Left lung (tissue), 10 donors: ENCODE results near the gene MYT1. TPM values are rescaled to one million over a fixed set of nuclear protein-coding genes. Genes with fewer than 3 reads are reported as not detected.

ENCODE experiments used
- ATAC-seq: fragments of 200-7000 bp; cut with Tn5 transposase; one replicate; pipeline ENCODE4 v1.9.1; 2020; ENCODE audit warnings: moderate library complexity
- DNase-seq, 4 donors: peaks; one replicate each; pipeline ENCODE4 v3.0.0-alpha.2; 2013 to 2020
- H3K27ac ChIP-seq, 2 donors: fragments of 200-600 bp; sonication (generic) in 1 of 2; one replicate each; pipeline versions ENCODE4 v1.5.0 to v1.8.0; 2020 to 2021
- H3K27me3 ChIP-seq, 2 donors: fragments of 200-600 bp; sonication (generic) in 1 of 2; one replicate each; pipeline versions ENCODE4 v1.5.0 to v1.8.0; 2020 to 2021
- H3K36me3 ChIP-seq, 2 donors: fragments of 200-600 bp; sonication (generic) in 1 of 2; one replicate each; pipeline versions ENCODE4 v1.5.0 to v1.8.0; 2020 to 2021
- H3K4me1 ChIP-seq, 2 donors: fragments of 200-600 bp; one replicate each; pipeline ENCODE4 v1.8.0; 2021
- H3K4me3 ChIP-seq, 2 donors: fragments of 200-600 bp; sonication (generic) in 1 of 2; one replicate each; pipeline versions ENCODE4 v1.5.0 to v1.8.0; 2020 to 2021; ENCODE audit warnings: mild to moderate bottlenecking in 1 of 2
- H3K9me3 ChIP-seq, 2 donors: fragments of 200-600 bp; sonication (generic) in 1 of 2; one replicate each; pipeline versions ENCODE4 v1.5.0 to v1.8.0; 2020 to 2021
- intact Hi-C, 2 donors: fragments of 100-400 bp; cut with DNase I; formaldehyde crosslinking; loops; one replicate each; pipeline versions ENCODE4 v1.11.2 to v1.14.2; 2022
- polyA plus RNA-seq, 6 donors: library from polyadenylated mRNA; unstranded; fragments of 120-200 nt; gene quantifications; one replicate each; pipeline ENCODE4 v1.2.1, GENCODE V29; 2013; ENCODE audit not compliant: insufficient read length in 6 of 6
- total RNA-seq, 2 donors: library from RNA; stranded (reverse); fragmentation: NEBNext Ultra II Directional; extraction: Animal tissue kit (Norgen Biotek cat#: 25700); gene quantifications; one replicate each; pipeline ENCODE4 v1.2.1, GENCODE V29; 2021
- TF ChIP-seq, protein P1 (sequence below), 2 donors: fragments of 200-600 bp; sonication (generic) in 1 of 2; IDR thresholded peaks; one replicate each; pipeline versions ENCODE4 v1.5.0 to v1.8.0; 2021; ENCODE audit warnings: antibody characterized with exemption in 2 of 2
- donor health status: DM: no; HTN: yes; CAD: no.
- donor health status: DM: no; HTN: no; CAD: no.

The MYT1 gene
- total and polyA plus RNA-seq, 8 donors: 0.26 to 0.42 (median 0.32) TPM; not detected in 2

GRCh38 chr20:64224351-64225170, 60.3 kb downstream of the MYT1 start:
- H3K4me3 ChIP-seq: no peak overlapping the region
- peak; percentile 47 for ATAC-seq
- no peak overlapping the region for H3K27ac ChIP-seq
- peaks cover 0 to 9% of the 10 kb centered on the region in 2 donors for H3K27me3 ChIP-seq
- DNase-seq: peak in 2 of 4 donors; percentile 23 to 43
- H3K36me3 ChIP-seq: no peaks in the 10 kb centered on the region
- H3K4me1 ChIP-seq: peaks cover 0 to 17% of the 10 kb centered on the region in 2 donors
- TF ChIP-seq, protein P1, sequence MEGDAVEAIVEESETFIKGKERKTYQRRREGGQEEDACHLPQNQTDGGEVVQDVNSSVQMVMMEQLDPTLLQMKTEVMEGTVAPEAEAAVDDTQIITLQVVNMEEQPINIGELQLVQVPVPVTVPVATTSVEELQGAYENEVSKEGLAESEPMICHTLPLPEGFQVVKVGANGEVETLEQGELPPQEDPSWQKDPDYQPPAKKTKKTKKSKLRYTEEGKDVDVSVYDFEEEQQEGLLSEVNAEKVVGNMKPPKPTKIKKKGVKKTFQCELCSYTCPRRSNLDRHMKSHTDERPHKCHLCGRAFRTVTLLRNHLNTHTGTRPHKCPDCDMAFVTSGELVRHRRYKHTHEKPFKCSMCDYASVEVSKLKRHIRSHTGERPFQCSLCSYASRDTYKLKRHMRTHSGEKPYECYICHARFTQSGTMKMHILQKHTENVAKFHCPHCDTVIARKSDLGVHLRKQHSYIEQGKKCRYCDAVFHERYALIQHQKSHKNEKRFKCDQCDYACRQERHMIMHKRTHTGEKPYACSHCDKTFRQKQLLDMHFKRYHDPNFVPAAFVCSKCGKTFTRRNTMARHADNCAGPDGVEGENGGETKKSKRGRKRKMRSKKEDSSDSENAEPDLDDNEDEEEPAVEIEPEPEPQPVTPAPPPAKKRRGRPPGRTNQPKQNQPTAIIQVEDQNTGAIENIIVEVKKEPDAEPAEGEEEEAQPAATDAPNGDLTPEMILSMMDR (IDR thresholded peaks at IDR 0.05): no peak
- no peaks in the 10 kb centered on the region for H3K9me3 ChIP-seq
- intact Hi-C loops: no loop called here

DNA sequence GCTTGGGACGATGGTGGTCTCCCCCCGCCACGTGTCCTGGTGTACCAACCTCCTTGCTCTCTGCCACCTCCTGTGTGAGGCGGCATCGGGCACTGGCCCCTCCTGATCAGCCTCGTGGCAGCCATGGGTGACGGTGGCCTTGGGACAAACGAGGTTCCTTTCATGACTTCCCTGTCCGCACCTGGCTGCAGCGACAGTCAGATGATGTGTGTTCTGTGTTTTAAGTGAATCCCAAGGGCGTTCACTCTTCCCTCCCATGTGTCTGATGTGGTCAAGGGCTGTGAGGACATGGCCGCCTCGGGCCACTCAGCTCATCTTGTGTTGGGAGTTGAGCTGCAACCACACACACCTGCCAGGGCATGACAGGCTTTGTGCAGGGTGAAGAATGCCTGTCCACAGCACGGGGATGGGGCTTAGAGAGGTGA, 60.9 kb downstream of the MYT1 start:
- Histone ChIP-seq H3K27ac (no peak overlapping the region), H3K4me1 (peaks cover 0 to 17% of the 10 kb centered on the region in 2 donors), H3K9me3 (no peaks in the 10 kb centered on the region), H3K4me3 (no peak overlapping the region), H3K36me3 (no peaks in the 10 kb centered on the region), H3K27me3 (peaks cover 0 to 3% of the 10 kb centered on the region in 2 donors)
- intact Hi-C loops: no loop called here
- DNase-seq (peak in 1 of 4 donors; percentile 55), ATAC-seq (no peak)
- TF ChIP-seq, protein P1 (IDR thresholded peaks at IDR 0.05): no peak

GRCh38 chr20:64225828-64226598, 61.8 kb downstream of the MYT1 start:
- TF ChIP-seq, protein P1 (IDR thresholded peaks at IDR 0.05): no peak
- Histone ChIP-seq H3K4me1 (peaks cover 0 to 17% of the 10 kb centered on the region in 2 donors), H3K4me3 (no peak overlapping the region), H3K9me3 (no peaks in the 10 kb centered on the region), H3K27ac (no peak overlapping the region), H3K27me3 (no peaks in the 10 kb centered on the region), H3K36me3 (no peaks in the 10 kb centered on the region)
- ATAC-seq (no peak), DNase-seq (peak in 1 of 4 donors; percentile 43)
- intact Hi-C loops: no loop called here

DNA sequence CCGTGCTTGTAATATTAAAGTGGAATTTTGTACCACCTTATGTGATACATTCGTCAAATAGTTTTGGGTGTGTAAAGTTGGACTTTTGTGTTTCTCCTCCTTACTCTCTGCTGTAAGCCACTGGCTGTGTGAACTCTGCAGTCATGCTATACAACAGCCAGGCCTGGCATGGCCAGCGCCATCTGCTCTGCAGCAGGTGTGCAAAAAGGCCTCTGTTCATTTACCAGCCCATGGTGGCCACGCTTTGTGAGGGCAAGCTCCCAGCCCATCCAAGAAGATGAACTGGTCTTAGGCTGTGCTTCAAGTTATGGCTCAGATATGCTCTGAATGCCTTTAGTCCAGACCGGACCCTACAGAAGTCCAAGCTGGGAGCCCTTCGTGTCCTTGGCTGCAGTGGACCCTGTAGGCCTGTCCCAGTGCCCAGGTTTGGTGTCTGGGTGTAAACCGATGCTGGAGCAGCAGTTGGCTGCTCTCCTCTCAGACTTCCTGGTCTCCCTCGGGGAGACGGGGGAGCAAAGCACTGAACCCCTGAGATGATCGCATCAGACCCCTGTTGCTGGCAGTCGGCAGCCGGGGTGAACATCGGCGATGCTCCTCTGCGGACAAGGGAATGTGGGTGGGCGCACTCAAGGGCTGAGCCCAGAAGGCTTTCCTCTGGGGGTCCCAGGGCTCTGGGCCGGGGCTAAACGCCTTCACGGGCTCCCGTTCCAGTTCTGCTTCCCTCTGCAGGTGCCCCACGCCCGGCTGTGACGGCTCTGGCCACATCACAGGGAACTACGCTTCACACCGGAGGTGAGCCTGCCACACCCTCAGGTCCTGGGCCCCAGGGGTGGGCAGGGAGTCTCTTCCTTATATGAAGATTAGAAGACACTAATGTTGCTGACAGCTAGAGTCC, 62.7 kb downstream of the MYT1 start:
- intact Hi-C loops: no loop called here
- DNase-seq (peak in 1 of 4 donors; percentile 72), ATAC-seq (no peak)
- Histone ChIP-seq H3K4me3 (no peak overlapping the region), H3K27me3 (no peaks in the 10 kb centered on the region), H3K36me3 (no peaks in the 10 kb centered on the region), H3K9me3 (no peaks in the 10 kb centered on the region), H3K27ac (no peak overlapping the region), H3K4me1 (peaks cover 0 to 17% of the 10 kb centered on the region in 2 donors)
- TF ChIP-seq, protein P1 (IDR thresholded peaks at IDR 0.05): no peak
